PFSK-1 (cell line): ENCODE results near the gene CD300A.

Experiments used
- POLR2AphosphoS5 ChIP-seq: IDR thresholded peaks from 2 replicates; pipeline ENCODE4 v1.6.1; 2012; ENCODE audit warnings: low read depth, mild to moderate bottlenecking, control low read depth, low read length, moderate library complexity
- SIN3A ChIP-seq: IDR thresholded peaks from 2 replicates; pipeline ENCODE4 v1.6.1; 2012; ENCODE audit warnings: mild to moderate bottlenecking, low read length, moderate library complexity, borderline replicate concordance; ENCODE audit not compliant: insufficient read depth
- TAF1 ChIP-seq: IDR thresholded peaks from 2 replicates; pipeline ENCODE4 v1.6.1; 2012; ENCODE audit warnings: low read length, control low read depth, borderline replicate concordance; ENCODE audit not compliant: insufficient read depth
- TF ChIP-seq, protein P1 (sequence below), 2 experiments: IDR thresholded peaks; 2 replicates each; pipeline versions ENCODE4 v1.6.1 to v1.8.0; 2011 to 2012; ENCODE audit warnings: low read depth in 2 of 2, low read length in 2 of 2, control low read depth in 1 of 2, inconsistent platforms in 1 of 2, mild to moderate bottlenecking in 1 of 2, moderate library complexity in 1 of 2; ENCODE audit not compliant: insufficient read depth in 1 of 2

- no peak for TF ChIP-seq TAF1
- no peak for TF ChIP-seq SIN3A
- TF ChIP-seq, protein P1, sequence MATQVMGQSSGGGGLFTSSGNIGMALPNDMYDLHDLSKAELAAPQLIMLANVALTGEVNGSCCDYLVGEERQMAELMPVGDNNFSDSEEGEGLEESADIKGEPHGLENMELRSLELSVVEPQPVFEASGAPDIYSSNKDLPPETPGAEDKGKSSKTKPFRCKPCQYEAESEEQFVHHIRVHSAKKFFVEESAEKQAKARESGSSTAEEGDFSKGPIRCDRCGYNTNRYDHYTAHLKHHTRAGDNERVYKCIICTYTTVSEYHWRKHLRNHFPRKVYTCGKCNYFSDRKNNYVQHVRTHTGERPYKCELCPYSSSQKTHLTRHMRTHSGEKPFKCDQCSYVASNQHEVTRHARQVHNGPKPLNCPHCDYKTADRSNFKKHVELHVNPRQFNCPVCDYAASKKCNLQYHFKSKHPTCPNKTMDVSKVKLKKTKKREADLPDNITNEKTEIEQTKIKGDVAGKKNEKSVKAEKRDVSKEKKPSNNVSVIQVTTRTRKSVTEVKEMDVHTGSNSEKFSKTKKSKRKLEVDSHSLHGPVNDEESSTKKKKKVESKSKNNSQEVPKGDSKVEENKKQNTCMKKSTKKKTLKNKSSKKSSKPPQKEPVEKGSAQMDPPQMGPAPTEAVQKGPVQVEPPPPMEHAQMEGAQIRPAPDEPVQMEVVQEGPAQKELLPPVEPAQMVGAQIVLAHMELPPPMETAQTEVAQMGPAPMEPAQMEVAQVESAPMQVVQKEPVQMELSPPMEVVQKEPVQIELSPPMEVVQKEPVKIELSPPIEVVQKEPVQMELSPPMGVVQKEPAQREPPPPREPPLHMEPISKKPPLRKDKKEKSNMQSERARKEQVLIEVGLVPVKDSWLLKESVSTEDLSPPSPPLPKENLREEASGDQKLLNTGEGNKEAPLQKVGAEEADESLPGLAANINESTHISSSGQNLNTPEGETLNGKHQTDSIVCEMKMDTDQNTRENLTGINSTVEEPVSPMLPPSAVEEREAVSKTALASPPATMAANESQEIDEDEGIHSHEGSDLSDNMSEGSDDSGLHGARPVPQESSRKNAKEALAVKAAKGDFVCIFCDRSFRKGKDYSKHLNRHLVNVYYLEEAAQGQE (IDR thresholded peaks at IDR 0.05; ENCODE audit: insufficient read depth in 1 of 2, low read depth in 2 of 2, low read length in 2 of 2): no peak
- TF ChIP-seq POLR2AphosphoS5: no peak
Observed at GRCh38 chr17:74512036-74512435, 45.6 kb downstream of the CD300A start.
